ENCODE results near the gene CYP3A5.

DNA sequence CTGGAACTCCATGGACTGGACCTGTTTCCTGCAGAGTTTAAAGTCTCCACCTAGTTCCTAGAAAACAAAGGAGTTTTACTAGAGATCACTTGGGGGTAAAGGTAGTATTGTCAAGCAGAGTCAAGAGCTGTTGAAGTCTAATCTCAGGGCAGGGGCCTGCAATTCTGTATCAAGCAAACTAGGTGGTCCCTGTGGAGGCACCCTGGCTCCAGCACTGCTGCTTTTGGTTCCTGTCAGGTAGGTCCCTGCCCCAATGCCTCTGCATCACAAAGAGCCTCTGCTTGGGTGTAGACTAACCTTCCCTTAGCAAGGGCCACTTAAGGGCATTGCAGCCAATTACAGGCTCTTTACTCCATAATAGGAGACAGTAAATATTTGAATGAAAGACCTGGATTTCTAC lies 40.5 kb downstream of the CYP3A5 start:
- no peak for TF ChIP-seq CTCF (IDR thresholded peaks at IDR 0.05; ENCODE audit: insufficient read depth, low read length)
- TF ChIP-seq REST (IDR thresholded peaks at IDR 0.05; ENCODE audit: insufficient replicate concordance, low read depth): no peak
- TF ChIP-seq GABPA (IDR thresholded peaks at IDR 0.05; ENCODE audit: low read depth): no peak
